OCI-LY7 (cell line): ENCODE data around the gene CNOT6L. TPM values are rescaled to one million over a fixed set of nuclear protein-coding genes. Genes with fewer than 3 reads are reported as not detected.
"Not testable (repeated sequence)": the region's sequence is repeated elsewhere in the genome, so short reads cannot be mapped to it uniquely, and the experiment has no call there.

Experiments used
- BruUV-seq: library from RNA; stranded (reverse); fragments of 400-500 nt; replicated peaks from 2 replicates; lab custom pipeline; 2021; lab: Mats Ljungman, UMichigan
- CTCF ChIA-PET: fragments of 300-600 bp; sonication (Branson Sonifier 250); formaldehyde crosslinking; loops from one replicate; lab custom pipeline; 2022; ENCODE audit warnings: antibody characterized with exemption; ENCODE audit not compliant: unreplicated experiment; lab: Charles Lee
- POLR2A ChIA-PET: fragments of 300-600 bp; sonication (Branson Sonifier 250); formaldehyde crosslinking; loops from one replicate; lab custom pipeline; 2022; ENCODE audit warnings: antibody characterized with exemption; lab: Charles Lee
- DNase-seq: peaks from one replicate; pipeline ENCODE4 v3.0.0-alpha.2; 2015; ENCODE audit warnings: low spot score
- H2AFZ ChIP-seq: fragments of 200-600 bp; sonication (generic), shearing (Covaris generic); 2 replicates; pipeline ENCODE4 v1.6.1; 2014; ENCODE audit warnings: mild to moderate bottlenecking, antibody characterized with exemption, low read length, moderate library complexity
- H3K27ac ChIP-seq: fragments of 200-600 bp; sonication (generic); 2 replicates; pipeline ENCODE4 v1.5.1; 2014; ENCODE audit warnings: mixed run types, low read depth, mild to moderate bottlenecking, moderate library complexity, low read length, inconsistent platforms; ENCODE audit not compliant: poor library complexity, severe bottlenecking
- H3K36me3 ChIP-seq: fragments of 200-600 bp; sonication (generic); 2 replicates; pipeline ENCODE4 v1.6.1; 2014; ENCODE audit warnings: mild to moderate bottlenecking, antibody characterized with exemption, low read length, moderate library complexity, mixed read lengths; ENCODE audit not compliant: insufficient read depth
- H3K4me1 ChIP-seq: fragments of 200-600 bp; sonication (generic); 2 replicates; pipeline ENCODE4 v1.5.1; 2014; ENCODE audit warnings: mild to moderate bottlenecking, low read length; ENCODE audit not compliant: insufficient read depth, poor library complexity, severe bottlenecking
- H3K4me2 ChIP-seq: fragments of 200-600 bp; sonication (generic); 2 replicates; pipeline ENCODE4 v1.6.1; 2014; ENCODE audit warnings: mild to moderate bottlenecking, low read length
- H3K4me3 ChIP-seq: fragments of 200-600 bp; sonication (generic); 2 replicates; pipeline ENCODE4 v1.5.1; 2014; ENCODE audit warnings: mild to moderate bottlenecking, low read depth, low read length; ENCODE audit not compliant: poor library complexity, severe bottlenecking
- H3K79me2 ChIP-seq: fragments of 200-600 bp; sonication (generic); 2 replicates; pipeline ENCODE4 v1.6.1; 2016; ENCODE audit warnings: low read depth, mild to moderate bottlenecking, low read length, moderate library complexity, mixed read lengths; ENCODE audit not compliant: insufficient read depth
- H3K9me2 ChIP-seq: fragments of 200-600 bp; sonication (generic); 2 replicates; pipeline ENCODE4 v1.6.1; 2016; ENCODE audit warnings: mild to moderate bottlenecking, low read length, mixed read lengths; ENCODE audit not compliant: insufficient read depth
- H3K9me3 ChIP-seq: fragments of 200-600 bp; sonication (generic); 2 replicates; pipeline ENCODE4 v1.6.1; 2014; ENCODE audit warnings: mild to moderate bottlenecking, mixed run types, low read length, mixed read lengths
- H4K20me1 ChIP-seq: fragments of 200-600 bp; sonication (generic); 2 replicates; pipeline ENCODE4 v1.6.1; 2014; ENCODE audit warnings: mild to moderate bottlenecking, antibody characterized with exemption, low read length, moderate library complexity, mixed read lengths; ENCODE audit not compliant: insufficient read depth
- CTCF ChIP-seq: fragments of 200-600 bp; sonication (generic); conservative IDR thresholded peaks from 2 replicates; pipeline ENCODE4 v1.5.1; 2014; ENCODE audit warnings: mild to moderate bottlenecking, antibody characterized with exemption, low read length, moderate library complexity, mixed read lengths
- EZH2phosphoT487 ChIP-seq: fragments of 200-600 bp; sonication (generic); IDR thresholded peaks from 2 replicates; pipeline ENCODE4 v1.6.1; 2018; ENCODE audit warnings: low read depth, borderline replicate concordance, mild to moderate bottlenecking, mixed run types, antibody characterized with exemption, low read length, moderate library complexity, mixed read lengths
- intact Hi-C: fragments of 100-400 bp; cut with micrococcal nuclease; formaldehyde crosslinking; loops from one replicate; pipeline ENCODE4 v1.10.0; 2022; ENCODE audit not compliant: unreplicated experiment
- total RNA-seq, 2 experiments: library from RNA; depleted of rRNA in 1 of 2; stranded (reverse); fragments of >200 nt in 1 of 2; shearing (Covaris generic) in 1 of 2; gene quantifications; 2 replicates each; pipeline ENCODE4 v1.2.3, GENCODE V29; 2014 to 2022

The CNOT6L gene
- total RNA-seq, 2 experiments from 2014 or later = 21.4 to 112 TPM

- Histone ChIP-seq H3K9me3 (no peaks in the 10 kb centered on the region), H3K4me2 (no peak overlapping the region), H3K9me2 (no peaks in the 10 kb centered on the region), H3K79me2 (peaks cover 98% of the 10 kb centered on the region), H3K4me1 (peaks cover 14% of the 10 kb centered on the region), H3K4me3 (no peak overlapping the region), H3K27ac (no peak overlapping the region), H3K36me3 (no peaks in the 10 kb centered on the region), H4K20me1 (peaks cover 24% of the 10 kb centered on the region), H2AFZ (no peak overlapping the region)
- no TSS peak for BruUV-seq
- intact Hi-C loops = no loop called here
- TF ChIP-seq CTCF (no peak), EZH2phosphoT487 (no peak)
- DNase-seq = no peak
- CTCF ChIA-PET = interaction anchor here (0.6 kb wide), 1 partner anchor 74 kb away, joined by 3 read pairs; no protein-coding TSS in a partner anchor
- POLR2A ChIA-PET = interaction anchor here (0.5 to 4.8 kb wide), 10 partner anchors 10 to 114 kb away, joined by 3 to 40 read pairs (median 4); no protein-coding TSS in a partner anchor
These were observed 36.9 kb downstream of the CNOT6L start for GRCh38 chr4:77782102-77782835.

GRCh38 chr4:77780762-77781161, 38.4 kb downstream of the CNOT6L start:
- H3K4me2 ChIP-seq, H3K27ac ChIP-seq, H3K4me3 ChIP-seq, H2AFZ ChIP-seq, DNase-seq, intact Hi-C loops, H3K9me2 ChIP-seq, BruUV-seq, H3K9me3 ChIP-seq, CTCF ChIA-PET: not testable (repeated sequence)
- POLR2A ChIA-PET = interaction anchor here (0.6 to 4.8 kb wide), 3 partner anchors 12 to 1256 kb away, joined by 3 to 40 read pairs (median 6); no protein-coding TSS in a partner anchor
- Histone ChIP-seq H3K79me2 (peaks cover 98% of the 10 kb centered on the region), H3K36me3 (peaks cover 13% of the 10 kb centered on the region), H4K20me1 (peaks cover 24% of the 10 kb centered on the region), H3K4me1 (peaks cover 14% of the 10 kb centered on the region)

- Histone ChIP-seq H3K4me1 (peaks cover 3% of the 10 kb centered on the region), H3K79me2 (peaks cover 74% of the 10 kb centered on the region)
- CTCF ChIA-PET = no interaction called here
These were observed 41.9 kb downstream of the CNOT6L start for GRCh38 chr4:77777135-77777807.

More at GRCh38 chr4:77777135-77777807, 41.9 kb downstream of the CNOT6L start:
- TF ChIP-seq CTCF (no peak), EZH2phosphoT487 (no peak)
- no peaks in the 10 kb centered on the region for H3K9me2 ChIP-seq
- DNase-seq = no peak
- intact Hi-C loops = no loop called here
- H2AFZ ChIP-seq = no peak overlapping the region
- H3K4me3 ChIP-seq = no peak overlapping the region
- H3K4me2 ChIP-seq = no peak overlapping the region
- POLR2A ChIA-PET = interaction anchor here (0.6 to 1.4 kb wide), 4 partner anchors 12 to 130 kb away, joined by 3 read pairs; no protein-coding TSS in a partner anchor
- no peaks in the 10 kb centered on the region for H3K9me3 ChIP-seq
- H4K20me1 ChIP-seq = peaks cover 16% of the 10 kb centered on the region
- no peak overlapping the region for H3K27ac ChIP-seq
- peaks cover 45% of the 10 kb centered on the region for H3K36me3 ChIP-seq
- BruUV-seq = no TSS peak
